SK-N-SH (cell line): Measurements from ENCODE around the gene NR1H4. TPM values are rescaled to one million over a fixed set of nuclear protein-coding genes. Genes with fewer than 3 reads are reported as not detected.

ENCODE experiments used
- CTCF ChIA-PET: fragments of 300-600, 350-600 bp; formaldehyde crosslinking; extraction: SDS; loops from one replicate; lab custom pipeline; 2021; lab: Yijun Ruan, JAX
- POLR2A ChIA-PET: fragments of 350-600 bp; sonication (Branson Sonifier 250); formaldehyde crosslinking; extraction: SDS; loops from one replicate; lab custom pipeline; 2020; ENCODE audit warnings: antibody characterized with exemption, inconsistent platforms; lab: Yijun Ruan, JAX
- DNase-seq: peaks from one replicate; pipeline ENCODE4 v3.0.0; 2012
- H2AFZ ChIP-seq: fragments of 200-600 bp; sonication (generic); 2 replicates; pipeline ENCODE4 v1.8.1; 2016; ENCODE audit warnings: antibody characterized with exemption, mild to moderate bottlenecking, low read depth
- H3F3A ChIP-seq: fragments of 200-600 bp; sonication (generic); replicated peaks from 2 replicates; pipeline ENCODE3; 2016; ENCODE audit warnings: antibody characterized with exemption, mild to moderate bottlenecking; ENCODE audit not compliant: insufficient read depth
- H3K27ac ChIP-seq, 2 experiments: fragments of 200-500 bp in 1 of 2; fragments of 200-600 bp in 1 of 2; sonication (Bioruptor generic) in 1 of 2; sonication (generic), shearing (Covaris generic) in 1 of 2; 2 replicates each; pipeline versions ENCODE4 v1.5.1 to v1.6.1; 2014 to 2016; ENCODE audit warnings: low read depth in 2 of 2, inconsistent platforms in 1 of 2, low read length in 1 of 2, mild to moderate bottlenecking in 1 of 2, mixed read lengths in 1 of 2
- H3K27me3 ChIP-seq: fragments of 200-600 bp; sonication (generic), shearing (Covaris generic); 2 replicates; pipeline ENCODE4 v1.6.1; 2016; ENCODE audit warnings: mixed run types; ENCODE audit not compliant: insufficient read depth
- H3K36me3 ChIP-seq, 2 experiments: fragments of 200-500 bp in 1 of 2; fragments of 200-600 bp in 1 of 2; sonication (Bioruptor generic) in 1 of 2; sonication (generic) in 1 of 2; replicated peaks in 1 of 2; 2 replicates each; pipeline versions ENCODE3 to v1.5.1; 2014 to 2016; ENCODE audit warnings: low read length in 1 of 2, mild to moderate bottlenecking in 1 of 2; ENCODE audit not compliant: insufficient read depth in 2 of 2, control insufficient read depth in 1 of 2
- H3K4me1 ChIP-seq, 2 experiments: fragments of 200-500 bp in 1 of 2; fragments of 200-600 bp in 1 of 2; sonication (Bioruptor generic) in 1 of 2; sonication (generic), shearing (Covaris generic) in 1 of 2; 2 replicates each; pipeline versions ENCODE4 v1.5.1 to v1.6.1; 2014 to 2016; ENCODE audit warnings: low read depth in 1 of 2, low read length in 1 of 2, mixed run types in 1 of 2; ENCODE audit not compliant: insufficient read depth in 2 of 2, control insufficient read depth in 1 of 2
- H3K4me2 ChIP-seq: fragments of 200-600 bp; sonication (generic), shearing (Covaris generic); 2 replicates; pipeline ENCODE4 v1.6.1; 2017; ENCODE audit warnings: mixed run types
- H3K4me3 ChIP-seq, 2 experiments: fragments of 200-500 bp in 1 of 2; fragments of 200-600 bp in 1 of 2; sonication (Bioruptor generic) in 1 of 2; sonication (generic), shearing (Covaris generic) in 1 of 2; 2 replicates each; pipeline versions ENCODE4 v1.5.1 to v1.8.1; 2014 to 2016; ENCODE audit warnings: low read depth in 2 of 2, inconsistent platforms in 1 of 2, low read length in 1 of 2, mild to moderate bottlenecking in 1 of 2, mixed read lengths in 1 of 2, moderate library complexity in 1 of 2
- H3K79me2 ChIP-seq: fragments of 200-600 bp; sonication (generic); 2 replicates; pipeline ENCODE4 v1.8.1; 2017; ENCODE audit warnings: mild to moderate bottlenecking; ENCODE audit not compliant: insufficient read depth
- H3K9ac ChIP-seq: fragments of 200-600 bp; sonication (generic); 2 replicates; pipeline ENCODE4 v1.6.1; 2017; ENCODE audit warnings: mixed run types
- H3K9me2 ChIP-seq: fragments of 200-600 bp; sonication (generic); 2 replicates; pipeline ENCODE4 v1.6.1; 2017; ENCODE audit warnings: mixed run types
- H3K9me3 ChIP-seq: fragments of 200-600 bp; sonication (generic); 2 replicates; pipeline ENCODE4 v1.6.1; 2017; ENCODE audit warnings: mixed run types, mild to moderate bottlenecking, moderate library complexity
- H4K20me1 ChIP-seq: fragments of 200-600 bp; sonication (generic); 2 replicates; pipeline ENCODE4 v1.6.1; 2017; ENCODE audit warnings: mild to moderate bottlenecking, mixed run types; ENCODE audit not compliant: insufficient read depth
- ELF1 ChIP-seq: IDR thresholded peaks from 2 replicates; pipeline ENCODE4 v1.4.0; 2012
- EP300 ChIP-seq, 2 experiments: IDR thresholded peaks; 2 replicates each; pipeline versions ENCODE4 v1.4.0 to v1.6.1; 2012; ENCODE audit warnings: borderline replicate concordance in 1 of 2, low read depth in 1 of 2, low read length in 1 of 2
- FOSL2 ChIP-seq: IDR thresholded peaks from 2 replicates; pipeline ENCODE4 v1.4.0; 2012; ENCODE audit warnings: low read depth, mild to moderate bottlenecking, moderate library complexity, borderline replicate concordance
- FOXM1 ChIP-seq: IDR thresholded peaks from 2 replicates; pipeline ENCODE4 v1.4.0; 2012; ENCODE audit warnings: low read depth, mild to moderate bottlenecking
- RFX5 ChIP-seq: IDR thresholded peaks from 2 replicates; pipeline ENCODE4 v1.6.1; 2012; ENCODE audit warnings: mild to moderate bottlenecking, improper control_type of control experiment, low read length
- RXRA ChIP-seq: IDR thresholded peaks from 2 replicates; pipeline ENCODE4 v1.4.0; 2012; ENCODE audit warnings: low read depth, mild to moderate bottlenecking, borderline replicate concordance
- SIN3A ChIP-seq: IDR thresholded peaks from 2 replicates; pipeline ENCODE4 v1.6.1; 2012; ENCODE audit warnings: low read depth, mild to moderate bottlenecking, low read length, moderate library complexity, borderline replicate concordance
- TCF12 ChIP-seq: IDR thresholded peaks from 2 replicates; pipeline ENCODE4 v1.4.0; 2012
- WGBS: methylation state at CpG from one replicate; pipeline ENCODE4 v1.1.6; 2017; ENCODE audit warnings: low lambda C conversion rate; 5-methylcytosine and 5-hydroxymethylcytosine counted together
- polyA plus RNA-seq, 3 experiments: library from polyadenylated mRNA; depleted of rRNA; stranded (reverse); fragments of >200 nt; gene quantifications; 2 replicates each; pipeline ENCODE4 v1.2.3, GENCODE V29; 2012
- TF ChIP-seq, protein P1 (sequence below): fragments of 150-350 bp; IDR thresholded peaks from 2 replicates; pipeline ENCODE4 v1.6.1; 2017; ENCODE audit warnings: antibody characterized with exemption, low read length, low read depth, borderline replicate concordance
- TF ChIP-seq, protein P2 (sequence below): IDR thresholded peaks from 2 replicates; pipeline ENCODE4 v1.4.0; 2012; ENCODE audit warnings: low read depth, borderline replicate concordance
- TF ChIP-seq, protein P3 (sequence below): fragments of 200-600 bp; sonication (generic); IDR thresholded peaks from 2 replicates; pipeline ENCODE4 v1.6.1; 2017; ENCODE audit warnings: antibody characterized with exemption, mild to moderate bottlenecking, moderate library complexity
- TF ChIP-seq, protein P4 (sequence below): IDR thresholded peaks from 2 replicates; pipeline ENCODE4 v1.4.0; 2012; ENCODE audit warnings: low read depth, borderline replicate concordance
- TF ChIP-seq, protein P5 (sequence below): IDR thresholded peaks from 2 replicates; pipeline ENCODE4; 2012

Gene NR1H4
- polyA plus RNA-seq, 1 of the 3 experiments (the other 2 are of a cell fraction), result not detected

DNA sequence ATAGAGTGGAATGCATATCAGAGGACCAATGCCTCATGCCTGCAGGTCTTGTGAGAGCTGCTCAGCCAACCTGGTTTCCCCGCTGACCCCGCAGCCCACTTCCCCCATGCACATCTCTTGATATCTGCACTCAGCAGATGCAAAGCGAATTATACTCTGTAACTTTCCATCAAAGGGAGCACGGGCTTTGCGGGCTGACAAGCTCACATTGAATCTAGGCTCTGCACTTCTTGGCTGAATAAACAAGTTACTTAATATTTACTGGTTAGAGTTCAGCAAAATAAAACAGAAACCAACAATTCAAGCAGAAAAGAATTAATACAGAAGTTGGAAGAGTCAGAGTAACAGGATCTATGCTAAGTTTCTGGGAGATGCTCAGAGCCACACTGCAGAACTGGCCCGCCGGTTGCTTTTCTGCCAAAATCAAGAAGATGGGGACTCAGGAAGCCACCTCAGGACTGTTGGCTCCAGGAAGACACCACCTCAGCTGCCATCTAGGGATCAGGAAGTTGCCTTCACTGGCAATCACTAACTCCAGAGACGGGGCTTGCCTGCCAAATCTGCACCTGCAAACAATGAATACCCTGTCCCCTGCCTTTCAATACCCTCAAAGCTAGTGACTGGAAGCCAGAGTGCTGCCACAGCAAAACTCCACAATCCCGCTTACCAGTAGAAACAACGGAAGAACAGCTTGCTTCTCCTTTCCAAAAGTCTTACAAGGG, 46.5 kb downstream of the NR1H4 start:
- Histone ChIP-seq H3K4me2 (no peak overlapping the region), H3K9ac (no peak overlapping the region), H3K4me1 (no peaks in the 10 kb centered on the region), H3K36me3 (no peaks in the 10 kb centered on the region), H3K9me2 (no peaks in the 10 kb centered on the region), H3K4me3 (no peak overlapping the region), H3K9me3 (no peaks in the 10 kb centered on the region), H2AFZ (no peak overlapping the region), H3K27ac (no peak overlapping the region), H3K27me3 (no peaks in the 10 kb centered on the region; the same call in 1 of the 2 replicates), H3K79me2 (no peaks in the 10 kb centered on the region), H4K20me1 (no peaks in the 10 kb centered on the region), H3F3A (no peaks in the 10 kb centered on the region)
- CTCF ChIA-PET, result interaction anchor here (0.7 to 1.4 kb wide), 2 partner anchors 287 to 290 kb away, joined by 3 read pairs; no protein-coding TSS in a partner anchor
- DNase-seq, result no peak
- 47% methylated on average over 9 of the region's 10 CpGs for WGBS
- POLR2A ChIA-PET, result no interaction called here
- TF ChIP-seq ELF1 (no peak), RFX5 (no peak)
- TF ChIP-seq, protein P1, sequence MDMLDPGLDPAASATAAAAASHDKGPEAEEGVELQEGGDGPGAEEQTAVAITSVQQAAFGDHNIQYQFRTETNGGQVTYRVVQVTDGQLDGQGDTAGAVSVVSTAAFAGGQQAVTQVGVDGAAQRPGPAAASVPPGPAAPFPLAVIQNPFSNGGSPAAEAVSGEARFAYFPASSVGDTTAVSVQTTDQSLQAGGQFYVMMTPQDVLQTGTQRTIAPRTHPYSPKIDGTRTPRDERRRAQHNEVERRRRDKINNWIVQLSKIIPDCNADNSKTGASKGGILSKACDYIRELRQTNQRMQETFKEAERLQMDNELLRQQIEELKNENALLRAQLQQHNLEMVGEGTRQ, result no peak
- TF ChIP-seq, protein P2, sequence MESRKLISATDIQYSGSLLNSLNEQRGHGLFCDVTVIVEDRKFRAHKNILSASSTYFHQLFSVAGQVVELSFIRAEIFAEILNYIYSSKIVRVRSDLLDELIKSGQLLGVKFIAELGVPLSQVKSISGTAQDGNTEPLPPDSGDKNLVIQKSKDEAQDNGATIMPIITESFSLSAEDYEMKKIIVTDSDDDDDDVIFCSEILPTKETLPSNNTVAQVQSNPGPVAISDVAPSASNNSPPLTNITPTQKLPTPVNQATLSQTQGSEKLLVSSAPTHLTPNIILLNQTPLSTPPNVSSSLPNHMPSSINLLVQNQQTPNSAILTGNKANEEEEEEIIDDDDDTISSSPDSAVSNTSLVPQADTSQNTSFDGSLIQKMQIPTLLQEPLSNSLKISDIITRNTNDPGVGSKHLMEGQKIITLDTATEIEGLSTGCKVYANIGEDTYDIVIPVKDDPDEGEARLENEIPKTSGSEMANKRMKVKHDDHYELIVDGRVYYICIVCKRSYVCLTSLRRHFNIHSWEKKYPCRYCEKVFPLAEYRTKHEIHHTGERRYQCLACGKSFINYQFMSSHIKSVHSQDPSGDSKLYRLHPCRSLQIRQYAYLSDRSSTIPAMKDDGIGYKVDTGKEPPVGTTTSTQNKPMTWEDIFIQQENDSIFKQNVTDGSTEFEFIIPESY, result no peak
- TF ChIP-seq, all 33 proteins: peak for 0

DNA sequence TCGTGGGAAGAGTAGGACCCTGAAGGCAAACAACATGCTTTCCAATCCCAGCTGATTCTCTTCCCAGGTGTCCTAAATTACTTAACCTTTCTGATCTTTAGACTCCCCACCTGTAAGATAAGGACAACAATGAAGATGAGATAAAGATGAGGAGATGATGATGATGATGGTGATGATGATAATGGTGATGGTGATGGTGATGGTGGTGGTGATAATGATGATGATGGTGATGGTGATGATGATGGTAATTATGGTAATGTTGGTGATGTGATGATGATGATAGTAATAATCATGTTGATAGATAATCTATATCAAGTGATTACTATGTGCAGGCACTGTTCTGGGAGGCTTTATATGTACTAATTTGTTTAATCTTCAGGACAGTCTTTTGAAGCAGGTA, 48.3 kb downstream of the NR1H4 start:
- CTCF ChIA-PET, result interaction anchor here (1.3 kb wide), 1 partner anchor 33 kb away, joined by 3 read pairs; no protein-coding TSS in a partner anchor
- DNase-seq, result no peak
- Histone ChIP-seq H3K4me2 (no peak overlapping the region), H3K79me2 (no peaks in the 10 kb centered on the region), H3K4me3 (no peak overlapping the region), H3K36me3 (no peaks in the 10 kb centered on the region), H3K4me1 (no peaks in the 10 kb centered on the region), H3K27ac (no peak overlapping the region), H3K9me2 (no peaks in the 10 kb centered on the region), H3K27me3 (no peaks in the 10 kb centered on the region; the same call in 1 of the 2 replicates), H3K9ac (no peak overlapping the region), H4K20me1 (no peaks in the 10 kb centered on the region), H2AFZ (no peak overlapping the region), H3K9me3 (no peaks in the 10 kb centered on the region), H3F3A (no peaks in the 10 kb centered on the region)
- WGBS, result 0% methylated on average over 1 of the region's 1 CpG
- POLR2A ChIA-PET, result no interaction called here
- TF ChIP-seq FOSL2, result no peak
- TF ChIP-seq TCF12, result no peak
- TF ChIP-seq, protein P3, sequence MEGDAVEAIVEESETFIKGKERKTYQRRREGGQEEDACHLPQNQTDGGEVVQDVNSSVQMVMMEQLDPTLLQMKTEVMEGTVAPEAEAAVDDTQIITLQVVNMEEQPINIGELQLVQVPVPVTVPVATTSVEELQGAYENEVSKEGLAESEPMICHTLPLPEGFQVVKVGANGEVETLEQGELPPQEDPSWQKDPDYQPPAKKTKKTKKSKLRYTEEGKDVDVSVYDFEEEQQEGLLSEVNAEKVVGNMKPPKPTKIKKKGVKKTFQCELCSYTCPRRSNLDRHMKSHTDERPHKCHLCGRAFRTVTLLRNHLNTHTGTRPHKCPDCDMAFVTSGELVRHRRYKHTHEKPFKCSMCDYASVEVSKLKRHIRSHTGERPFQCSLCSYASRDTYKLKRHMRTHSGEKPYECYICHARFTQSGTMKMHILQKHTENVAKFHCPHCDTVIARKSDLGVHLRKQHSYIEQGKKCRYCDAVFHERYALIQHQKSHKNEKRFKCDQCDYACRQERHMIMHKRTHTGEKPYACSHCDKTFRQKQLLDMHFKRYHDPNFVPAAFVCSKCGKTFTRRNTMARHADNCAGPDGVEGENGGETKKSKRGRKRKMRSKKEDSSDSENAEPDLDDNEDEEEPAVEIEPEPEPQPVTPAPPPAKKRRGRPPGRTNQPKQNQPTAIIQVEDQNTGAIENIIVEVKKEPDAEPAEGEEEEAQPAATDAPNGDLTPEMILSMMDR, result no peak
- TF ChIP-seq RXRA, result no peak
- no peak for TF ChIP-seq SIN3A
- TF ChIP-seq EP300 (IDR thresholded peaks at IDR 0.05; ENCODE audit: borderline replicate concordance in 1 of 2, low read depth in 1 of 2, low read length in 1 of 2), result no peak
- TF ChIP-seq, protein P4, sequence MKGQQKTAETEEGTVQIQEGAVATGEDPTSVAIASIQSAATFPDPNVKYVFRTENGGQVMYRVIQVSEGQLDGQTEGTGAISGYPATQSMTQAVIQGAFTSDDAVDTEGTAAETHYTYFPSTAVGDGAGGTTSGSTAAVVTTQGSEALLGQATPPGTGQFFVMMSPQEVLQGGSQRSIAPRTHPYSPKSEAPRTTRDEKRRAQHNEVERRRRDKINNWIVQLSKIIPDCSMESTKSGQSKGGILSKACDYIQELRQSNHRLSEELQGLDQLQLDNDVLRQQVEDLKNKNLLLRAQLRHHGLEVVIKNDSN, result no peak
- no peak for TF ChIP-seq FOXM1
- TF ChIP-seq, protein P5, sequence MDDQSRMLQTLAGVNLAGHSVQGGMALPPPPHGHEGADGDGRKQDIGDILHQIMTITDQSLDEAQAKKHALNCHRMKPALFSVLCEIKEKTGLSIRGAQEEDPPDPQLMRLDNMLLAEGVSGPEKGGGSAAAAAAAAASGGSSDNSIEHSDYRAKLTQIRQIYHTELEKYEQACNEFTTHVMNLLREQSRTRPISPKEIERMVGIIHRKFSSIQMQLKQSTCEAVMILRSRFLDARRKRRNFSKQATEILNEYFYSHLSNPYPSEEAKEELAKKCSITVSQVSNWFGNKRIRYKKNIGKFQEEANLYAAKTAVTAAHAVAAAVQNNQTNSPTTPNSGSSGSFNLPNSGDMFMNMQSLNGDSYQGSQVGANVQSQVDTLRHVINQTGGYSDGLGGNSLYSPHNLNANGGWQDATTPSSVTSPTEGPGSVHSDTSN, result no peak
